GM19372 (cell line): ENCODE results near the gene PPP1R9A.

Experiments used
- ATAC-seq: cut with Tn5 transposase; IDR thresholded peaks from one replicate; pipeline ENCODE4 v1.9.1; 2021; ENCODE audit warnings: mild to moderate bottlenecking, low read depth, moderate library complexity; ENCODE audit not compliant: unreplicated experiment

The PPP1R9A gene

DNA sequence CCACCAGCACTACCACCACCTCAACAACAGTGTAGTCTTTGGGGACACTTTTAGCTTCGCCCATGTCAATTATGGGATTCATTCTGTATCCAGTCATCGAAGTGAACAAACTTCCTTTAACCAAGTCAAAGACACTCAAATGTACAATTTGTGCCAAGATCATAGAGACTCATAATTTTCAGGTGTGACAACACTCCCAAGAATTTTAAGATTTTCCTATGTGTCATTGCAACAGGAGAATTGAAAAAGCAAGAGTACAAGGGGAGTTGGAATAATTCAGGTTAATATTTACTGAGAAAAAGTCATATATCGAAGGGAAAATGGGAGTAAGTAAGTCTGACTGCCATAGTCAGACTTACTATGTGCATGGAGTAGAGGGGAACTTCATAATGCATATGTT lies 390.7 kb downstream of the PPP1R9A start:
- no peak for ATAC-seq

- ATAC-seq, result no peak
Measured at GRCh38 chr7:95303013-95303905, 395.9 kb downstream of the PPP1R9A start.

- no peak for ATAC-seq
Measured at GRCh38 chr7:95304990-95305389, 397.6 kb downstream of the PPP1R9A start.

DNA sequence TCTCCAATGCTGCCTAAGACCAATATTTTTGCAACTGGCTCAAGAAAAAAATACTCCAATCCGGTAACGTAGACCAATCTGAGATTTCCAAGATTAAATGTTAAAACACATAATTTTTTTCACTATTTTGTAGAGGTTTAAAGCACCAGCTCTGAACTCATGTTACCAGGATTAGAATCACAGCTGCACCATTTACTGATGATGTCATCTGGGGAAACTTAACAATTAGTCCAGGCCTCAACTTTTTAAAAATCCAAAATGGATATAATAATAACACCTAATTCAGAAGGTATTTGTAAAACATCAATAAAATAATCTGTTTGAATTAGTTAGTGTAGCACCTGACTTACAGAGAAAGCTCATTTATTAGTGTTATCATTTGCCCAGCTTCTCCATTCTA lies 402.6 kb downstream of the PPP1R9A start:
- no peak for ATAC-seq

DNA sequence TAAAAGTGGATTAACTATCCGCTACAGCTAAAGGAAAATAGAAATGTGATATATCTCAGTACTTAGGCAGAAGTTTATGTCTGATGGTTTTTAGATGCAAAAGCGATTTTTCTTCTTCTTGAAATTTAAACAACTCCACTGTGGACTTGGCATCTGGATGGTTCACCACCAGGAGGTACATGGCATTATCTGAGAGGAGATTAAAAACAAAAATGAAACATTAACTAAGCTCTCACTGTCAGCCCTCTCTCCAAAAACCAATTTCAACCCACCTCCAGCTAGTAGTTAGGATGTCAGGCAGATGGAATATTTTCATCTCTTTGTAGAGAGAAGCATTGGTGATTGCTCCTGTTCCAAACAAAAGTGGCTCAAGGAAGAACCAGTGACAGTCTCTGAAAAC lies 404.0 kb downstream of the PPP1R9A start:
- ATAC-seq, result no peak

DNA sequence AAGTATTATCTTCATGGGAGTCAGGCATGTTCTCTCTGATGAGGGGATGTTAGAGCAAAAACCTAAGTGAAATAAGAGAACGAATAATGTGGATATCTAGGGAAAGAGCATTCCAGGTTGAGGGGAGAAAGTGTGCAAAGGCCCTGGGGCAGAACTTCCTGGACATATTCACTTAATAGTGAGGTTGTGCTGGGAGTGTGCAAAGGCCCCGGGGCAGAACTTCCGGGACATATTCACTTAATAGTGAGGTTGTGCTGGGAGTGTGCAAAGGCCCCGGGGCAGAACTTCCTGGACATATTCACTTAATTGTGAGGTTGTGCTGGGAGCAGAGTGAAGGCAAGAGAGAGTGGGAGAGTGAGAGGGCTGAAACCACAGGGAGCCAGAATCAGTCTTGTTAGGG lies 405.2 kb downstream of the PPP1R9A start:
- no peak for ATAC-seq

DNA sequence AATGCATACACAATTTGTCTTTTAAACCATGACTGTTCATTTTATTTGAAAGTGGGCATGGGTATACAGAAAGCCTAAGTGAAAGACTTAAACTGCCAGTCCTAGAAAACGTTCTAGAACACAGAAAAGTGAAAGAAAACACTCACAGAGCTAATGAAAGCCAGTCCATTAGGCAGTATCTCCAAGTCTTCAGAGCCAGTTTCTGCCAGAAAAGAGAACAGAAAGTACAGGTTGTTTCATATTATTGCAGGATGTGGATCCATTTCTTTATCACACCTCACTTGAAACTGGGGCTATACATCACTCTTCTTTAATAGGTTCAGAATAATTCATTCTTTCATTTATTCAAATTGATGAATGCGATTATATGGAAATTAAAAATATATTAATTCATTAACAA lies 409.2 kb downstream of the PPP1R9A start:
- no peak for ATAC-seq

- ATAC-seq, result no peak
Measured at GRCh38 chr7:95317546-95317945, 410.2 kb downstream of the PPP1R9A start.

DNA sequence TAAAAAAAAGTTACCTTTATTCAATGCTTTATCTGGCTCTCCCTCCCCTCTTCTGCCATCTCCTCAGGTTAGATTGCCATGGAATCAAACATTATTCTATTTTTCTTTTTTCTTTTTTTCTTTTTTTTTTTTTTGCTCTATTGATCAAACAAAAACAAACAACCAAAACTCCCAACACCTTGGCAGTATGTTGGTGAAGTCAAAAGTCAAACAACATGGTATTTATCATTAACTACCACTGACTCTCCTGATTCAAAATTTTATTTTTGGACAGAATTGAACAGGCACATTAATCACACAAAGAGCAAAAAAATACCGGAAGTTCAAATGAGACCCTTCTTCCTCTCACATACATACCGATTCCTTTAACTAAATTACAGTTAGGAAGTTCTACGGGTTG lies 410.6 kb downstream of the PPP1R9A start:
- ATAC-seq, result no peak

GRCh38 chr7:95318501-95319100 lies 411.2 kb downstream of the PPP1R9A start:
- ATAC-seq, result no peak

DNA sequence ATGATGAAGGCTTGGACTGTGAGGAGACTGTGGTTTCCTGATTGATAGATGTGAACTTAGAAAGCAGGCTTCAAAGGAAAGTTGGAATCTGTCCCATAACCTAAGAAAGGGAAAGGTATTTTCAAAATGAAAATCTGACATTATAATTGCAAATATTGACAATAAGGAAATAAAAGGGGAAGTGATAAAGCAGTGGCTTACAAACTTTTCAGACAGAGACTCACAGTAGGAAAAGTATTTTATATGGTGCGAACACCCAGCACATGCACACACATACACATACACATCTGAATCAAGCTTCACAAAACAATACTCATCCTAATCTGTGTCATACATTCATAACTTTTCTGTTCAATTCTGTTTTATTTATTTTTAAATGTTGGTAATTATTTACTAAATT lies 412.2 kb downstream of the PPP1R9A start:
- no peak for ATAC-seq

- no peak for ATAC-seq
Measured at GRCh38 chr7:95320651-95321050, 413.3 kb downstream of the PPP1R9A start.

GRCh38 chr7:95321720-95322119 lies 414.3 kb downstream of the PPP1R9A start:
- no peak for ATAC-seq

- ATAC-seq, result no peak
Measured at GRCh38 chr7:95322396-95322795, 415.0 kb downstream of the PPP1R9A start.

DNA sequence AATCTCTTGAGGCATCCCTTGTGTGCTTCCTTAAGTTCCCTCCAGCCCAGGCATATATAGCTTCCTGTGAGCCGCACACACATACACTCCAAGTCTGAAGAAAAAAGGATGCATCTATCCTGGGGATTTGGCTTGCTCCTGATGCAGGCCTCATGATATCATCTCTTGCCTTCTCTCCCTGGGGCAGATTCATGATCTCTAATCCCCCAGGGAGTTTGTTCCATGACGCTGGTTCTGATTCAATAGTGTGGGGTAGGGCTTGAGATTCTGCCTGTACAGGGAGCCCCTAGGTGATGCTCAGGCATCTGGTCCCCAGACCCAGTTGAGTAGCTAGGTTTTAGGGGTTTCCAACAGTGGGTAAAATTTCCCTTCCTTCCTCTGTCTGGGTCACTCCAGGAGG lies 415.5 kb downstream of the PPP1R9A start:
- ATAC-seq, result no peak

DNA sequence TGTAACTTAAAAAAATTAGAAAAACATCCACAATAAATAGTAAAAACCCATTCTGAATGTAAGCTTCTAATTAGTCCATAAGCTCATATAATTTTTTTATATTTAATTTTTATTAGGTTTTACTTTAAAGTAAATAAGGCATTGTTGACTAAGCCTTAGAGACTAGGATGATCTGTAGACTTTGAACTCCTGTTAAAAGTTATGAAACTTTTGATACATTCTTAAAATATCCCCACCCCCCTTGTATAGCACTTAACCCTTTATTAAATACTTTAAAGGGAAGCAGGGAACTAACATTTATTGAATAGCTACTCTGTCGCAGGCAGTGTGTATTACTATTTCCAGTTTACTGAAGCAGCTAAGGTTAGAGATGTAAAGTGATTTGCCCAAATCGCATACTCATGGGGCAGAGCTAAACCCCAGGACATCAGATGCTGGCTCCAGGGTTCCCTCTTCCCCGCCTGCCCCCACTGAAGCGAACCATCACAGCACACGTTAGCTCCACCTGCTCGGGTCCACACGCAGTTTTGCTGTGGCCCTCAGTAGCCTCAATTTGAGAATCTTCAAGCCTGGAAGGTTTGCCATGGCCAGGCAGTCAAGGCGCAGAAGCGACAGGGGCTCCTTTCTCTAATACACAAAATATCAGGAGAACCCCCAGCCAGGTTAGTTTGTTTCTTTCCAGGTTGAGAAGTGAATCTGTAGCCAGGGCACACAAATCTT lies 416.2 kb downstream of the PPP1R9A start:
- no peak for ATAC-seq

GRCh38 chr7:95324431-95324830 lies 417.0 kb downstream of the PPP1R9A start, which contains the start of gene PON1:
PON1 (minus strand) TSS chr7:95324532; CDS start chr7:95324475, 57 bp downstream.
- peak; percentile 73 for ATAC-seq

DNA sequence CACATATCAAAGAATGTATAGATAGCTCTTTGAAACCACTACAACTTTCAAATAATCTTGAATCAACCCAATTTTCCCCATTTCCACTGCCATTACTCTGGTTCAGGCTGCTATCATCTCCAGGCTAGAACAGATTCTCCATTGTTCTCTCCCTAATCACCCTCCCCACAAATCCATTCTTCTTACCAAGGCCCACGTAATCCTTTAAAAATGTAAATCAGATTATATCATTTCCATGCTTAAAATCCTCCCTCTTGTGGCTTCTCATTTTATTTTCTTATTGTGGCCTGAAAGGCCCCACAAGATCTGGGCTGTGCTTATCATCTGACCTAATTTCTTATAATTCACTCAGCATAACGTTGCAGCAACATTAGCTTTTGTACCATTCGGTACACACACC lies 420.0 kb downstream of the PPP1R9A start:
- ATAC-seq, result no peak

DNA sequence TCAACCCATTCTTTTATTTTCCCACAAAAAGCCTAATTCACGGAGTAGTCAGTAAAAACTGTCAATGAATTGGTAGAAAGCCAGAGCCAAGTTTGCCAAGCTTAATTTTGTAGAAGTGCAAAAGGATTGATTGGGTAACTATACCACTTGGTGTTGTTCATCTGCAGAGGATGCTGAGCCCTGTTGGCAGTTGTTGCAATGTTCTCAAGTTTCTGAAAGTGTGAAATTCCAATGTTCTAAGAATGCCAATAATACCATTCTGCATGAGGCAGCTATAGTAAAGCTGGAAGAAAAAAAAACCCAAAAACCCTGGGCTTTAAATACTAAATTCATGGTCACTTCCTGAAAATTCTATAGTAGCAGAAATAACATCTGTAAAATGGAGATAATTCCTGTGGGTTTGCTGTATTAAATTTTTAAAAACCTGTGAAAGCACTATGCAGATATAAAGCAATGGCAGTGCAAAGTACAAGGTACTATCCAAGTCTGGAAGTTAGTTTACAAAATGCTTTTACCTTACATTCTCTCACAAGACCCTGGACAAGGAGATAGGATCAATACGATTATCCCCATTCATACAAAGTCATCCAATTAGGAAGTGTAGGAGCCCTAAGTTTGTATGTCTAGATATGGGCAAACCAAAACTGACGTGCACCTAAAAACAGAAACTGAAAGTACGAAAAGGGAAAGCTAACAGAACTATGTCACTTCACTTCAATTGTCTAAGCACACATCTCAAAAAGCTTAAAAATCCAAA lies 423.0 kb downstream of the PPP1R9A start:
- peak; percentile 92 for ATAC-seq

- peak; percentile 27 for ATAC-seq
Measured at GRCh38 chr7:95330961-95331337, 423.6 kb downstream of the PPP1R9A start.

DNA sequence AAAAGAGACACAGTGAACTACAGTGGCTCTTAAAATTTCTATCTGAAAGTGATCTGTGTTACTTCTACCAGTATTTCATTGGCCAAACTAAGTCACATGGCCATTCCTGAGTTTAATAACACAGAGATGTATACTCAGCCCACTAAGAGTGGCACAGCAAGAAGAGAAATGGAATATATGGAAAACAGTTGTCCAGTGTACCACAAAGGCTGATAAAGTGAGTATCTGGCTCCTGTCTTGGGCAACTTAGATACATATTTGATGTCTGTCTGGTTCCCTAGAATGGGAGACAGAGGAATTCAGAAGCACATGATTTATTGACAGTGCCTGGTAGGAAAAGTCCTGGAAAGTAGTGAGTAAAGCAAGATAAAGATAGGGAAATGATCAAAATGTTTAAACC lies 427.1 kb downstream of the PPP1R9A start:
- ATAC-seq, result no peak
